OCI-LY3 (cell line): ENCODE results near the gene TRIML1.

Source experiments
- H2AFZ ChIP-seq: fragments of 200-600, 300-600 bp; shearing (Covaris generic); 2 replicates; pipeline ENCODE4 v1.6.0; 2014; ENCODE audit warnings: antibody characterized with exemption, low read depth, low read length
- H3K27ac ChIP-seq: fragments of 200-600, 300-600 bp; sonication (generic); 2 replicates; pipeline ENCODE4 v1.5.1; 2014; ENCODE audit warnings: mild to moderate bottlenecking, low read length, moderate library complexity, mixed read lengths
- H3K27me3 ChIP-seq: fragments of 200-600, 300-600 bp; sonication (generic); 2 replicates; pipeline ENCODE4 v1.6.1; 2014; ENCODE audit warnings: low read depth, low read length, mixed read lengths
- H3K36me3 ChIP-seq: fragments of 200-600, 300-600 bp; sonication (generic); replicated peaks from 2 replicates; pipeline ENCODE3; 2014; ENCODE audit warnings: low read depth, low read length, mixed read lengths
- H3K4me1 ChIP-seq: fragments of 300-600, 200-600 bp; sonication (generic); 2 replicates; pipeline ENCODE4 v1.6.1; 2014; ENCODE audit warnings: low read length, mixed read lengths
- H3K4me2 ChIP-seq: fragments of 200-600, 300-600 bp; sonication (generic); 2 replicates; pipeline ENCODE4 v1.6.1; 2014; ENCODE audit warnings: low read length, mixed read lengths
- H3K4me3 ChIP-seq: fragments of 300-600, 200-600 bp; sonication (generic); 2 replicates; pipeline ENCODE4 v1.5.1; 2014; ENCODE audit warnings: antibody characterized with exemption, mild to moderate bottlenecking, low read length, moderate library complexity
- H3K79me2 ChIP-seq: fragments of 300-600, 200-600 bp; shearing (Covaris generic); 2 replicates; pipeline ENCODE4 v1.6.1; 2014; ENCODE audit warnings: mild to moderate bottlenecking, low read length, mixed read lengths
- H3K9ac ChIP-seq: fragments of 300-600, 200-600 bp; shearing (Covaris generic); 2 replicates; pipeline ENCODE4 v1.6.0; 2014; ENCODE audit warnings: mild to moderate bottlenecking, low read length, moderate library complexity
- H3K9me3 ChIP-seq: fragments of 200-600, 300-600 bp; shearing (Covaris generic); 2 replicates; pipeline ENCODE4 v1.6.1; 2014; ENCODE audit warnings: low read length, mixed read lengths; ENCODE audit not compliant: insufficient read depth
- H4K20me1 ChIP-seq: fragments of 200-600, 300-600 bp; sonication (generic); 2 replicates; pipeline ENCODE4 v1.6.1; 2016; ENCODE audit warnings: low read length, mixed read lengths; ENCODE audit not compliant: insufficient read depth
- EZH2phosphoT487 ChIP-seq: fragments of 200-600 bp; shearing (Covaris generic); IDR thresholded peaks from 2 replicates; pipeline ENCODE4 v1.6.1; 2018; ENCODE audit warnings: antibody characterized with exemption, mixed run types, low read depth
- TF ChIP-seq, protein P1 (sequence below): fragments of 200-600, 300-600 bp; sonication (generic); IDR thresholded peaks from 2 replicates; pipeline ENCODE4 v1.5.1; 2014; ENCODE audit warnings: antibody characterized with exemption, low read length, low read depth

Gene TRIML1

DNA sequence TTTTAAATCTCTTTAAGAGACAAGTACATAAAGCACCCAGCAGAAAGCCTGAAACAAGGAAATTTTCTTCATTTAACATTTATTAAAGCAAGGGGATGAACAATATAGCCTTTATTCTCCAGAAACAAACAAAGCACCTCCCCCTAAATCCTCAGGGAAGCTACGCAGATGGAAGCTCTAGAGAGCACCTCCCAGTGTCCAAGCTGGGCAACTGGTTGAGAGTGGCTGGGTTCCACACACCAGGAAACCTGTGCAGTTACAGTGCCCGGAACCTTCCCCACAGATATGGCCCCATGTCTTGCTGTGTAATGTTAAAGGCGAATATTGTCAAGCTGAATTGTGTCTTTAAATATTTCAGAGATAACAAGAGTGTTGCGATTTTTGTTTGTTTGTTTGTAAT lies 8.9 kb upstream of the TRIML1 start:
- Histone ChIP-seq H3K36me3 (no peaks in the 10 kb centered on the region), H3K4me2 (no peak overlapping the region), H3K27ac (no peak overlapping the region)

DNA sequence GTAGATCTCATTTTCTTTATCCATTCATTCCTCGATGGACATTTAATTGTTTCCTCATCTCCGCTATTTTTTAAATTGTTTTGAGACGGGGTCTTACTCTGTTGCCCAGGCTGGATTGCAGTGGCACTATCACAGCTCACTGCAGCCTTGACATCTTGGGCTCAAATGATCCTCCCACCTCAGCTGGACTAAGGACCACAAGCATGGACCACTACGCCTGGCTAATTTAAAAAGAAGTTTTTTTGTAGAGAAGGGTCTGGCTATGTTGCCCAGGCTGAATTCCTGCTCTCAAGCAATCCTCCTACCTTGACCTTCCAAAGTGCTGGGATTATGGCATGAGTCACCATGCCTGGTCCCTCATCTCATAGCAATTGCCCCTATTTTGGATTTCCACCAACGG lies 7.0 kb upstream of the TRIML1 start:
- Histone ChIP-seq H3K27ac (no peak overlapping the region), H3K4me3 (no peak overlapping the region), H3K9ac (no peak overlapping the region), H3K36me3 (no peaks in the 10 kb centered on the region), H3K4me2 (no peak overlapping the region), H4K20me1 (no peaks in the 10 kb centered on the region), H3K79me2 (no peaks in the 10 kb centered on the region), H3K9me3 (no peaks in the 10 kb centered on the region), H2AFZ (no peak overlapping the region), H3K27me3 (no peaks in the 10 kb centered on the region), H3K4me1 (no peaks in the 10 kb centered on the region)
- TF ChIP-seq, protein P1, sequence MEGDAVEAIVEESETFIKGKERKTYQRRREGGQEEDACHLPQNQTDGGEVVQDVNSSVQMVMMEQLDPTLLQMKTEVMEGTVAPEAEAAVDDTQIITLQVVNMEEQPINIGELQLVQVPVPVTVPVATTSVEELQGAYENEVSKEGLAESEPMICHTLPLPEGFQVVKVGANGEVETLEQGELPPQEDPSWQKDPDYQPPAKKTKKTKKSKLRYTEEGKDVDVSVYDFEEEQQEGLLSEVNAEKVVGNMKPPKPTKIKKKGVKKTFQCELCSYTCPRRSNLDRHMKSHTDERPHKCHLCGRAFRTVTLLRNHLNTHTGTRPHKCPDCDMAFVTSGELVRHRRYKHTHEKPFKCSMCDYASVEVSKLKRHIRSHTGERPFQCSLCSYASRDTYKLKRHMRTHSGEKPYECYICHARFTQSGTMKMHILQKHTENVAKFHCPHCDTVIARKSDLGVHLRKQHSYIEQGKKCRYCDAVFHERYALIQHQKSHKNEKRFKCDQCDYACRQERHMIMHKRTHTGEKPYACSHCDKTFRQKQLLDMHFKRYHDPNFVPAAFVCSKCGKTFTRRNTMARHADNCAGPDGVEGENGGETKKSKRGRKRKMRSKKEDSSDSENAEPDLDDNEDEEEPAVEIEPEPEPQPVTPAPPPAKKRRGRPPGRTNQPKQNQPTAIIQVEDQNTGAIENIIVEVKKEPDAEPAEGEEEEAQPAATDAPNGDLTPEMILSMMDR = no peak
- TF ChIP-seq EZH2phosphoT487 = no peak

More for the DNA sequence above, 8.9 kb upstream of the TRIML1 start:
- no peak overlapping the region for H3K4me3 ChIP-seq
- H3K9ac ChIP-seq = no peak overlapping the region
- H3K4me1 ChIP-seq = no peaks in the 10 kb centered on the region
- H3K27me3 ChIP-seq = no peaks in the 10 kb centered on the region
- H4K20me1 ChIP-seq = no peaks in the 10 kb centered on the region
- H2AFZ ChIP-seq = no peak overlapping the region
- no peaks in the 10 kb centered on the region for H3K9me3 ChIP-seq
- H3K79me2 ChIP-seq = no peaks in the 10 kb centered on the region
- no peak for TF ChIP-seq EZH2phosphoT487
- TF ChIP-seq, protein P1 = no peak

DNA sequence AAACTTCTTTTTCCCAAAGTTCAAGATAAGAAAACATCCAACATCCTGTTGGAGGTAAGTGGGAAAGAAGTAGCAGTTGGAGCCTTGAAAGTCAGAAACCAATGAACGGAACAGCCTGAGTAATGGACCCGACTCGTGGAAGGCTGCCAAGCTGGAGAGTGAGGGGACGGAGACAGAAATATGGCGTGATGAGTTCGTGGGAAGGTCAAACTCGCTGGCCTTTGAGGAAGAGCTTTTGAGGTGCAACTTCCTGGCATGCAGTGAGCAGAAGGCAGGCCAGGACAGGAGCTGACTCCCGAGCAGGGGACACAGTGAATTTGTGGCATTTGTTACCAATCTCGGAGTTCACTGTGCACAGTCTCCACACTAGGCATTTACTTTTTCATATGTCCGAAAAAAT lies 1.0 kb upstream of the TRIML1 start:
- TF ChIP-seq, protein P1 = no peak
- no peak for TF ChIP-seq EZH2phosphoT487
- Histone ChIP-seq H3K4me1 (no peaks in the 10 kb centered on the region), H4K20me1 (no peaks in the 10 kb centered on the region), H3K4me3 (no peak overlapping the region), H3K36me3 (no peaks in the 10 kb centered on the region), H3K4me2 (no peak overlapping the region), H3K9me3 (no peaks in the 10 kb centered on the region), H3K79me2 (no peaks in the 10 kb centered on the region), H3K27ac (no peak overlapping the region), H3K9ac (no peak overlapping the region), H3K27me3 (no peaks in the 10 kb centered on the region), H2AFZ (no peak overlapping the region)

DNA sequence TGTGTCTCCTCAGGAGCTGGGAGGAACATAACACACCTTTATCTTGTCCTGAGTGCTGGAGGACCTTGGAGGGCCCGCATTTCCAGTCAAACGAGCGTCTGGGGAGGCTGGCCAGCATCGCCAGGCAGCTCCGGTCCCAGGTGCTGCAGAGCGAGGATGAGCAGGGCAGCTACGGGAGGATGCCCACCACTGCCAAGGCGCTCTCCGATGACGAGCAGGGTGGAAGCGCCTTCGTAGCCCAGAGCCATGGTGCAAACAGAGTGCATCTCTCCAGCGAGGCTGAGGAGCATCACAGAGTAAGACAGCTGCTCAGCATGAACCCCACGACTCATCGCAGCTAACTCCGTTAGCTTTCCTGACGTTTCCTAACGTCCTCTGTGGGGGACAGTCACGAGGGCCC lies 430 bp downstream of the TRIML1 start:
- H3K27ac ChIP-seq = no peak overlapping the region
- no peak overlapping the region for H2AFZ ChIP-seq
- H3K36me3 ChIP-seq = no peaks in the 10 kb centered on the region

More for the DNA sequence above, 430 bp downstream of the TRIML1 start:
- no peaks in the 10 kb centered on the region for H3K4me1 ChIP-seq
- H3K9ac ChIP-seq = no peak overlapping the region
- H3K27me3 ChIP-seq = no peaks in the 10 kb centered on the region
- no peaks in the 10 kb centered on the region for H3K9me3 ChIP-seq
- H3K4me2 ChIP-seq = no peak overlapping the region
- no peaks in the 10 kb centered on the region for H4K20me1 ChIP-seq
- H3K4me3 ChIP-seq = no peak overlapping the region
- TF ChIP-seq, protein P1 = no peak
- TF ChIP-seq EZH2phosphoT487 = no peak
- no peaks in the 10 kb centered on the region for H3K79me2 ChIP-seq
